ENCODE results near the gene TNFRSF18.
"Not testable (repeated sequence)": the region's sequence is repeated elsewhere in the genome, so short reads cannot be mapped to it uniquely, and the experiment has no call there.

TNFRSF18 gene

GRCh38 chr1:1195726-1196125 lies 10.7 kb downstream of the TNFRSF18 start:
- not testable (repeated sequence) for DNase-seq

- DNase-seq, result no peak
Observed at GRCh38 chr1:1194723-1195122, 11.7 kb downstream of the TNFRSF18 start.

- DNase-seq, result no peak
Observed at GRCh38 chr1:1191734-1192133, 14.7 kb downstream of the TNFRSF18 start.

GRCh38 chr1:1189111-1189510 lies 17.3 kb downstream of the TNFRSF18 start:
- DNase-seq, result no peak

GRCh38 chr1:1187938-1188337 lies 18.5 kb downstream of the TNFRSF18 start:
- DNase-seq, result no peak

GRCh38 chr1:1185101-1185765 lies 21.2 kb downstream of the TNFRSF18 start:
- no peak for DNase-seq

GRCh38 chr1:1183833-1184775 lies 22.3 kb downstream of the TNFRSF18 start:
- no peak for DNase-seq

- DNase-seq, result no peak
Observed at GRCh38 chr1:1183221-1183747, 23.1 kb downstream of the TNFRSF18 start.

- DNase-seq, result no peak
Observed at GRCh38 chr1:1182491-1183220, 23.7 kb downstream of the TNFRSF18 start.

- no peak for DNase-seq
Observed at GRCh38 chr1:1181938-1182410, 24.4 kb downstream of the TNFRSF18 start.

GRCh38 chr1:1181129-1181937 lies 25.1 kb downstream of the TNFRSF18 start:
- DNase-seq, result no peak

GRCh38 chr1:1179983-1180861 lies 26.2 kb downstream of the TNFRSF18 start:
- DNase-seq, result no peak

GRCh38 chr1:1179346-1179982 lies 26.9 kb downstream of the TNFRSF18 start:
- no peak for DNase-seq

- no peak for DNase-seq
Observed at GRCh38 chr1:1178794-1179331, 27.5 kb downstream of the TNFRSF18 start.

- DNase-seq, result no peak
Observed at GRCh38 chr1:1177452-1178206, 28.8 kb downstream of the TNFRSF18 start.

- no peak for DNase-seq
Observed at GRCh38 chr1:1176931-1177330, 29.5 kb downstream of the TNFRSF18 start.

- not testable (repeated sequence) for DNase-seq
Observed at GRCh38 chr1:1176063-1176761, 30.2 kb downstream of the TNFRSF18 start.

- DNase-seq, result no peak
Observed at GRCh38 chr1:1175221-1176062, 30.9 kb downstream of the TNFRSF18 start.
